H1 (cell line): Measurements from ENCODE around the gene SLC12A5. TPM values are rescaled to one million over a fixed set of nuclear protein-coding genes. Genes with fewer than 3 reads are reported as not detected.

Experiments
- ASH2L ChIP-seq: fragments of 200-600, 300-600 bp; sonication (generic); IDR thresholded peaks from one replicate; pipeline ENCODE4 v1.7.1; 2017; ENCODE audit warnings: low read length
- EGR1 ChIP-seq: IDR thresholded peaks from 2 replicates; pipeline ENCODE4 v1.6.1; 2011; ENCODE audit warnings: low read depth, low read length, borderline replicate concordance
- SAP30 ChIP-seq: fragments of 300-600 bp; sonication (generic); IDR thresholded peaks from 2 replicates; pipeline ENCODE4 v1.7.1; 2012; ENCODE audit warnings: low read length, moderate library complexity, mild to moderate bottlenecking, inconsistent platforms; ENCODE audit not compliant: insufficient read depth, insufficient replicate concordance
- SIX5 ChIP-seq: IDR thresholded peaks from 2 replicates; pipeline ENCODE4 v1.6.1; 2011; ENCODE audit warnings: mild to moderate bottlenecking, low read depth, low read length
- SUZ12 ChIP-seq: fragments of 200-600 bp; sonication (generic); IDR thresholded peaks from 2 replicates; pipeline ENCODE4 v1.6.1; 2012; ENCODE audit warnings: mild to moderate bottlenecking, inconsistent platforms, low read length, moderate library complexity, mixed read lengths
- polyA plus RNA-seq, 7 experiments: library from polyadenylated mRNA; depleted of rRNA in 3 of 7; stranded (reverse) in 5 of 7; unstranded in 2 of 7; fragments of >200 nt in 5 of 7; fragments of 200-250 nt in 2 of 7; gene quantifications; 1 replicate in 5 of 7; 2 replicates in 1 of 7; 4 replicates in 1 of 7; pipeline versions ENCODE4 v1.2.1 to v1.2.3, GENCODE V29; 2011 to 2013; ENCODE audit warnings: missing spikeins in 2 of 7, mixed read lengths in 2 of 7
- total RNA-seq: library from RNA; stranded (reverse); fragmentation: NEBNext Ultra II Directional; extraction: Animal tissue kit (Norgen Biotek cat#: 25700); gene quantifications from 2 replicates; pipeline ENCODE4 v1.2.1, GENCODE V29; 2021
- TF ChIP-seq, protein P1 (sequence below): IDR thresholded peaks from 2 replicates; pipeline ENCODE4 v1.6.1; 2011; ENCODE audit warnings: low read length, improper control_type of control experiment

SLC12A5 gene
- total and polyA plus RNA-seq, 2 of the 8 experiments (the other 6 are each of a cell fraction or from before 2014, with no cell fraction given) = 1.9 to 7.3 TPM

GRCh38 chr20:46093531-46093930 is 64.5 kb downstream of the SLC12A5 start (continued):
- TF ChIP-seq, protein P1, sequence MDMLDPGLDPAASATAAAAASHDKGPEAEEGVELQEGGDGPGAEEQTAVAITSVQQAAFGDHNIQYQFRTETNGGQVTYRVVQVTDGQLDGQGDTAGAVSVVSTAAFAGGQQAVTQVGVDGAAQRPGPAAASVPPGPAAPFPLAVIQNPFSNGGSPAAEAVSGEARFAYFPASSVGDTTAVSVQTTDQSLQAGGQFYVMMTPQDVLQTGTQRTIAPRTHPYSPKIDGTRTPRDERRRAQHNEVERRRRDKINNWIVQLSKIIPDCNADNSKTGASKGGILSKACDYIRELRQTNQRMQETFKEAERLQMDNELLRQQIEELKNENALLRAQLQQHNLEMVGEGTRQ = no peak
- TF ChIP-seq ASH2L (no peak), EGR1 (no peak), SUZ12 (no peak), SAP30 (no peak), SIX5 (no peak)
